ENCODE measurements around the gene OR51B2.
"Not testable (repeated sequence)": the region's sequence is repeated elsewhere in the genome, so short reads cannot be mapped to it uniquely, and the experiment has no call there.

The OR51B2 gene

DNA sequence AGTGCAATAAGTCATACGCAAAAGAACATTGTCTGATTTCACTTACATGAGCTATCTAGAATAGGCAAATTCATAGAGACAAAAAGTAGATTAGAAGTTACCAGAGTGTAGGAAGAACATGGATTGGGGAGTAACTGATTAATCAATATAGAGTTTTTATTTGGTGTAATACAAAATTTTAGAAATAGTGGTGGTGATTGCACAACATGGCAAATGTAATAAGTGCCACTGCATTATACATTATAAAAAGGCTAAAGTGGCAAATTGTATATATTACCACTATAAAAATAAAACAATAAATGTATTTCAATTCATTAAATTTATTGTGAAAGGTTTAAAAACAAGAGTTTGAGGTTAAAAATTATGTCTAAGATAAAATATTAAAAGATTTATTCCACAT lies 13.7 kb downstream of the OR51B2 start:
- no peak for DNase-seq

DNA sequence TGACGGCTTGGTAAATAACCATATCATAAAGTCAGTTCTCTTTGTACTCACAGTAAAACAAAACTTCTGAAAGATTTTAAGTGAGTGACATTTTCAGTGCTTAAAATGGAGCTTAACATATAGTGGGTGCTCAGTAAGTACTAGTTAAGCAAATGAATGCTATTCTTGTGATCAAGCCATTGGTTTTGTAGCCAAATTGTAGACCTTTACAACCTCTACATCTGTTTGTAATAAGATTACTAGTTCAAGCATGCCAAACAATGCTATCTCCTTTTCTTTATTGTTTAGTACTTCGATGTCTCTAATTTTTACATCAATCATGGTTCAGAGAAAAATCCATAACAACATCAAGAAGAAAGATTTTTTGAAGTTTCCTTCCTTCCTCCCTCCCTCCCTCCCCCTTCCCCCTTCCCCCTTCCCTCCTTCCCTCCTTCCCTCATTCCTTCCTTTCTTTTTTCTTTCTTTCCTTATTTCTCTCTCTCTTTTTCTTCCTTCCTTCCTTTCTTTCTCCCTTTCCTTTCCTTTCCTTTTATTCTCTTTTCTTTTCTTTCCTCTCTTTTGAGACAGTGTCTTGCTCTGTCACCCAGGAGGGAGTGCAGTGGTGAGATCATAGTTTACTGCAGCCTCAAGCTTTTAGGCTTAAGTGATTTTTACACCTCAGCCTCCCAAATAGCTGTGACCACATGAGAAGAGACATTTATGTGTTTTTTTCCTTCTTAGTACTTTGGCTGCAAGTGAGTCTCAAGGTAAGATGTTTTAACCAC lies 16.7 kb downstream of the OR51B2 start:
- DNase-seq, result no peak

DNA sequence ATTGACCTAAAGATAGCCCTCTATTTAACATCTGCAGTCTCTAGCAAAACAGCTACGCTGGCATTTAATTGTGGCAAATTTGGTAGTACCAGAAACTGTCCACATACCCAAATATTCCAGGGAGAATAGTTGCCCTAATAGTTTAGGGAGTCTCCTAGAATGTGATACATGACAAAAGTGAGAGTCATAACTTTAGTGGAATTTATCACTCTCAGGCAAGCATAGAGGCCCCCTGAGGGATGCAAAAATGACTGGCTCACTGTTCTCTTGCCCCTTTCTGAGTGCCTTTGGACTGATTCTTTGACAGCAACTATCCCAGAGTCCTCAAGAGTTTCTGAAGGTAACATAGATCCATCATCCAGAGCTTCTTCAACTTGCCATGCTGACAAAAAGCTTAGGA lies 20.1 kb downstream of the OR51B2 start:
- DNase-seq, result no peak

DNA sequence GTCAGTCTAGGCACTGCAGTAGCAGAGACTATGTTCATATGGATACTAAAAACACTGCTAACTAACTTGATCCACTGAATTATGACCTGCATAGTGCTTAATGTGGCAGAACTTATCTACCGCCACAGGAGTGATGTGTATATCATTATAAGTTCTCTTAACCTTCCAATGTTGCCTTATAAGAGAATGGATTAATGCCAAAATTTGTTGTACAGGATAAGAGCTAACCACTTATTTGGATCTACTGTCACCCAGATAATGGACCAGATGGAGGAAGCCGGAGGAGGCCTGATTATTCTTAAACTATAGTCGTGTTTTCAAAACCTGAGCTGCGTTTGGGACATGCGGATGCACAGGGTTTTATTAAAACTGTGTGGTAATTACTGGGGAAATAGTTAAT lies 20.5 kb downstream of the OR51B2 start:
- no peak for DNase-seq

DNA sequence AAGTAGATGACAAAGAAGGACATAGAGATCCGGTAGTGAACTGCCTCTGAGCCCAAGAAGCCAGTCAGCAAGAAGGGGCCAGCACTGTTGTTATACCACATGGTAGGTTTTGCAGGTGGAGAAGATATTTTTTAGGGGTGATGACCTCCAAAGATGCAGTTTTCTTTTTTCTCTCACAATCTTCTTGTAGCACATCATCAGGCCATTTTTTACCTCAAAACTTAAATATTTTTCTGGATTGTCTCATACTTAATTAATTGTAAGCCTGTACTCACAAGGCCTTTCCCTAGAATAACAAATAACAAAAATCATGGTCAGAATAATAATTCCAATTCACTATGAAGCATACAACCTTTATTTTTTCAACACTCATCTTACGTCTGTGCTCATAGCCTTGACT lies 22.3 kb downstream of the OR51B2 start, which contains the start of gene OR51B4:
Gene OR51B4, minus strand, starts transcription at position 101 of the 400 bp plus-strand sequence. Its CDS starts 0 bp downstream, at position 101.
- no peak for DNase-seq

GRCh38 chr11:5300251-5300650 lies 23.8 kb downstream of the OR51B2 start:
- no peak for DNase-seq

- no peak for DNase-seq
Measured at GRCh38 chr11:5298451-5298850, 25.6 kb downstream of the OR51B2 start.

DNA sequence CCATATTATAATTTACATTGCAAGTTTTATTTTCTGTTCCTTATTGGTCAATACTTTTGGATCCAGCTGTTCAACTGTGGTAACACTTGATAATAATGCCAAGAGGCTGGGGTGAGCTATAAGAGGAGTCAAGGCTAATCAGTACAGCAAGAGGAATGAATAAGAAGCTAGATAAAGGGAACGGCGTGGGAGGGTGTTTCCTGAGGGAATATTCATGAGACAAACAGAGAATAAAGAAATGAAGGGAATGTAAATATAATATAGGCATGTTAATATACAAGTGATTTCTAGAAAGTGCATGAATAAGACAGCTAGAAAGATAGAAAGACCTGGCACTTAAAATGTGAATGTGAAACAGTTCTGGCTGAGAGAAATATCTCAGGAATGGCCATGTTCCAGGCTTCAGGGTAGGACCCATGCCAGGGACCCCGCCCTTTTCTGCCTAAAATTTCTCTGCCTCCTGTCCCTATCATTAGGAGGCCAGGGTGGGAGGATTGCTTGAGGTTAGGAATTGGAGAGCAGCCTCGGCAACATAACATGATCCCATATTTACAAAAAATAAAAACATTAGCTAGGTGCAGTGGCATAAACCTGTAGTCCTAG lies 26.3 kb downstream of the OR51B2 start:
- no peak for DNase-seq

DNA sequence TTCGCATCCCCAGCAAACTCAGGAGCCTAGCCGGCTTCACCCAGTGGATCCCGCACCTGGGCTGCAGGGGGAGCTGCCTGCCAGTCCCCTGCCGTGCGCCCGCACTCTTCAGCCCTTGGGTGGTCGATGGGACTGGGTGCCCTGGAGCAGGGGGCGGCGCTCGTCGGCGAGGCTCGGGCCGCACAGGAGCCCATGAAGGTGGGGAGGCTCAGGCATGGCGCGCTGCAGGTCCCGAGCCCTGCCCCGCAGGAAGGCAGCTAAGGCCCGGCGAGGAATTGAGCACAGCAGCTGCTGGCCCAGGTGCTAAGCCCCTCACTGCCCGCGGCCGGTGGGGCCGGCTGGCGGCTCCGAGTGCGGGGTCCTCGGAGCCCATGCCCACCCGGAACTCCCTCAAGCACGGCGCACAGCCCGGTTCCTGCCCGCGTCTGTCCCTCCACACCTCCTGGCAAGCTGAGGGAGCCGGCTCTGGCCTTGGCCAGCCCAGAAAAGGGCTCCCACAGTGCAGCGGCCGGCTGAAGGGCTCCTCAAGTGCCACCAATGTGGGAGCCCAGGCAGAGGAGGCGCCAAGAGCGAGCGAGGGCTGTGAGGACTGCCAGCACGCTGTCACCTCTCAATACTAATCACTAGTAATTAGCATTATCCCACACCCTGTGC lies 29.6 kb downstream of the OR51B2 start:
- DNase-seq, result not testable (repeated sequence)

- peak; percentile 14 for DNase-seq
Measured at GRCh38 chr11:5293028-5293427, 31.1 kb downstream of the OR51B2 start.

GRCh38 chr11:5291207-5291838 lies 32.8 kb downstream of the OR51B2 start:
- peak; percentile 37 for DNase-seq

GRCh38 chr11:5290106-5290505 lies 34.0 kb downstream of the OR51B2 start:
- no peak for DNase-seq

- DNase-seq, result no peak
Measured at GRCh38 chr11:5289696-5290095, 34.4 kb downstream of the OR51B2 start.

GRCh38 chr11:5288906-5289550 lies 35.1 kb downstream of the OR51B2 start:
- DNase-seq, result no peak

DNA sequence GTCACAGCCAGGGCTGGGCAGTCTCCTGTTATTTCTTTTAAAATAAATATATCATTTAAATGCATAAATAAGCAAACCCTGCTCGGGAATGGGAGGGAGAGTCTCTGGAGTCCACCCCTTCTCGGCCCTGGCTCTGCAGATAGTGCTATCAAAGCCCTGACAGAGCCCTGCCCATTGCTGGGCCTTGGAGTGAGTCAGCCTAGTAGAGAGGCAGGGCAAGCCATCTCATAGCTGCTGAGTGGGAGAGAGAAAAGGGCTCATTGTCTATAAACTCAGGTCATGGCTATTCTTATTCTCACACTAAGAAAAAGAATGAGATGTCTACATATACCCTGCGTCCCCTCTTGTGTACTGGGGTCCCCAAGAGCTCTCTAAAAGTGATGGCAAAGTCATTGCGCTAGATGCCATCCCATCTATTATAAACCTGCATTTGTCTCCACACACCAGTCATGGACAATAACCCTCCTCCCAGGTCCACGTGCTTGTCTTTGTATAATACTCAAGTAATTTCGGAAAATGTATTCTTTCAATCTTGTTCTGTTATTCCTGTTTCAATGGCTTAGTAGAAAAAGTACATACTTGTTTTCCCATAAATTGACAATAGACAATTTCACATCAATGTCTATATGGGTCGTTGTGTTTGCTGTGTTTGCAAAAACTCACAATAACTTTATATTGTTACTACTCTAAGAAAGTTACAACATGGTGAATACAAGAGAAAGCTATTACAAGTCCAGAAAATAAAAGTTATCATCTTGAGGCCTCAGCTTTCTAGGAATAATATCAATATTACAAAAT lies 35.8 kb downstream of the OR51B2 start:
- DNase-seq, result no peak

- DNase-seq, result no peak
Measured at GRCh38 chr11:5286901-5287300, 37.2 kb downstream of the OR51B2 start.

DNA sequence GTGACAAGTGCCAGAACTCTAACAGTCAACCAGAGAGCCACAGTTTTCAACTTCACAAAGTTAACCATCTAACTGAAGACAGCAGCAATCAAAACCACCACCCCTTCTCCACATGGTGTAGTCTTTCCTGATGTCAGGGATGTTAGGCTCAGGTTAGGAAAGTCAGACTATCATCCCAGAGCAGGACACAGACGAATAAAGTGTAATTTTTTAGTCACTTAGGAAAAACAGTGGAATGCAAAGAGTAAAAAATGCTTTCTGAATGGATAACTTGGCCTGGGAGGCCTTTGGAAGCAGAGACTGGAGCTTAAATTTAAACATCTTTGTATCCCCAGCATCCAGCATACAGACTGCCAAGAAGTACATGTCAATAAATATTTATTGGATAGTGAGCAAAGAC lies 37.7 kb downstream of the OR51B2 start:
- no peak for DNase-seq

DNA sequence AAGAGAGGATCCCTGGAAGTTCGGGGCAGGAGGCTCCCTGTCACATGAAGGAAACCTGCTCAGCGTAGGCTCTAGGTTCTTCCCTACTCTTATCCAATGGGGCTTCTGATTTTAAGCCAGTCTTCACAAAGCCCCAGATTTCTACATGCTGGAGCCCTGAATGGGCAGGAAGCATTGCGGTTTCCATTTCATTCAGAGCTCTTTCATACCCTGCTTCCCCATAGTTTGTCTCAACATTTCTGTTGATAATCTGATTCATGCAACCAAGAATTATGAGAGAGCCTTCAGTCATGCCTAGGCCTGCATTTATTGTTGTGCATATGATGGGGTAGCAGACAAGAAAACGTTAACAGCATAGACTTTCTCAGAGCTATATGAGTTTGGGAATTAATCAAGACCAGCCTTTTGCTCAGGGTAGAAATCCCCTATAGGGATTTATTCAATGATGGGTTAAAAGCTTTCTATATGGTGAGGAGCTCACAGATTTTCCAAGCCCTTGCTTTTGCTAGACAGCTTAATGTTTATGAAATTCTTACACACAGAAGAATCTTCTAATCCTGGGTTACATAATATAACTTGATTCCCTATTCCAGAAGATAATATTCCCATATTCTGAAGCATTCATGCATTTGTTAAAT lies 38.3 kb downstream of the OR51B2 start:
- no peak for DNase-seq

GRCh38 chr11:5284637-5285036 lies 39.5 kb downstream of the OR51B2 start:
- DNase-seq, result no peak

GRCh38 chr11:5283882-5284281 lies 40.2 kb downstream of the OR51B2 start:
- DNase-seq, result no peak

GRCh38 chr11:5283086-5283485 lies 41.0 kb downstream of the OR51B2 start:
- no peak for DNase-seq

- DNase-seq, result no peak
Measured at GRCh38 chr11:5282628-5283027, 41.5 kb downstream of the OR51B2 start.
